GM11168 (cell line): ENCODE results near the gene PCGF3.
"Not testable (repeated sequence)": the region's sequence is repeated elsewhere in the genome, so short reads cannot be mapped to it uniquely, and the experiment has no call there.

Experiments
- in situ Hi-C: fragments of 300-500 bp; cut with MboI; formaldehyde crosslinking; loops from one replicate; pipeline ENCODE4 v1.12.0; 2022; ENCODE audit warnings: low sequenced_read_pairs; ENCODE audit not compliant: unreplicated experiment

Gene PCGF3

DNA sequence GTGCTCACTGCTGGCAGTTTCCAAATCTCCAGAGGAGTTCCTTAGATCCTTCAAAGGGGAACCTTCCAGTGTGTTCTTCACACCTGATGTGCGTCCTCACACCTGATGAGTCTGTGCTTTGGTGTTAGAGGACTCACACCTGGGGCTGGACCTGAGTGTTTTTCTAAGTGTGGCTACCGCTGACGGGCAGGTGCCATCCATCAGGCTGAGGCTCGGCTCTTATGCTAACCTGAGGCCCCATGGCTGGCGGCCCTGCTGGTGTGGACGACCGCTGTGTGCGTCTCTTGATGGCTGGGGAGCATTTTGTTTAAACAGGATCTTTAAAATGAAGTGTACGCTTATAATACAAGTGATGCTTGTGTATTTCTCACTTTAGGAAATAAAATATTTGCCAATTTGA, 28.4 kb downstream of the PCGF3 start:
- in situ Hi-C loops: no loop called here

GRCh38 chr4:734951-735350, 29.3 kb downstream of the PCGF3 start:
- in situ Hi-C loops: no loop called here

- in situ Hi-C loops: no loop called here
Observed at GRCh38 chr4:735583-735982, 30.0 kb downstream of the PCGF3 start.

DNA sequence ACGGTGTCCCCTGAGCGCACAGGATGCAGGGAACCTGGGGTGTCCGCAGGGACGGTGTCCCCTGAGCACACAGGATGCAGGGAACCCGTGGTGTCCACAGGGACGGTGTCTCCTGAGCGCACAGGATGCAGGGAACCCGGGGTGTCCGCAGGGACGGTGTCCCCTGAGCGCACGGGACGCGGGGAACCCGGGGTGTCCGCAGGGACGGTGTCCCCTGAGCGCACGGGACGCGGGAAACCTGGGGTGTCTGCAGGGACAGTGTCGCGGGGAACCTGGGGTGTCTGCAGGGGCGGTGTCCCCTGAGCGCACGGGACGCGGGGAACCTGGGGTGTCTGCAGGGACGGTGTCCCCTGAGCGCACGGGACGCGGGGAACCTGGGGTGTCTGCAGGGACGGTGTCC, 30.9 kb downstream of the PCGF3 start:
- in situ Hi-C loops: not testable (repeated sequence)

DNA sequence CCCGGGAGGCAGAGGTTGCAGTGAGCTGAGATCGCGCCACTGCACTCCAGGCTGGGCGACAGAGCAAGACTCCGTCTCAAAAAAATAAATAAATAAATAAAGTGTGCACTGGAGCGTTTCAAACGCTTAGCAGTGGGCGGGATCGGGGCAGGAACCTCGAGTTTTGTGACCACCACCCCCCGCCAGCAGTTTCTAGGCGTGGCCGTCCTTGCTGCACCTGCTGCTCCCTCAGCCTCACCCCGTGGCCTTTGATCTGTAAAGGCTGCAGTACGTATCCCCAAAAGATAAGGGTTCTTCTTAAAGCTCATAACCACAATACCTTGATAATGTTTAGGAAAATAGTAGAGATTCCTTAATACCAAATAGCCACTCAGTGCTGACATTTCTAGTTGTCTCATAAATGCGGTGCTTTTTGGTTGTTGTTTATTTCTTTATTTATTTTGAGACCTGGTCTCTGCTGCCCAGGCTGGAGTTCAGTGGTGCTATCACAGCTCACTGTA, 33.2 kb downstream of the PCGF3 start:
- in situ Hi-C loops: no loop called here

DNA sequence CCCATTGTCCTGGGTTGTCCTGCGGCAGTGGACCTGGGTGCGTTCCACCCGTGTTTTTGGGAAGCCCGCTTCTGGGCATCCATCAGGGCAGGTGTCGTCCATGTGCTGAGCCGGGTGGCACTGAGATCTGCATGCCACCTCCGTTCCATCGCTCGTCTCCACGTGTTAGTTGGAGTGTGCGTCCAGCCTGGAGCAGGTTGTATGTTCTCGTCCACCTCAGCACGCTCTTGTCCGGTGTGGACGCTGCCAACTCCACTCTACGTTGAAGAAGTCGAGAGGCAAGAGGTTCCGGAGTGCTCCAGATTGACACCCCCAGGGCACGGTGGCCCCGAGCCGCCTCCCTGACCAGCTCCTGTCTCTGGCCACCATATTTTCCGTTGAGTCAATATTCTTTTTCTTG, 33.9 kb downstream of the PCGF3 start:
- in situ Hi-C loops: no loop called here

GRCh38 chr4:740011-740410, 34.4 kb downstream of the PCGF3 start:
- in situ Hi-C loops: no loop called here

DNA sequence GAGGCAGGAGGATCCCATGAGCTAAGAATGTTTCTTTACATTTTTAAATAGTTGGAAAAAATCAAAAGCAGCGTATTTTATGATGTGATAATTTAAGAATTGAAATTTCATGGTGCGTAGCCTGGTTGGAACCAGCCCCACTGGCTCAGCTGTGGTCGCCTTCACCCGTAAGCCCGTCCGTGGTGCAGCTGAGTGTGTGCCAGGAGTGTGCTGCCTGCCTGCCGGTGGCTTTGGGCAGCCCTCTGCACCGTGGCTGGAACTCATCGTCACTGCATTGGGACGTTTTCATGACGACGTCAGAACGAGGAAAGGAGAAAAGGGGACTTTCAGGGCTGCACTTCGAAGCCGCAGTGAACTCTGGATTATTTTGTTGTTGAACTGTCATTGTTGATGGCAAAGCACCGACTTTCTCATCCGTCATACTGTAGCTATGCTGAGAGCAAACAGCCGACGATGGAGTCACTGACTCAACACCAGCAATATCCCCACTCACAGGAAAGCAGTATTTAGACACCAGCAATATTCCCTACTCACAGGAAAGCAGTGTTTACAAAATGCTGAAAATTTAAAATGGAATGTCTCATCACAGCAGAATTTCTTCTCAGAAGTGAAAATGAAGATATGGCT, 35.1 kb downstream of the PCGF3 start:
- in situ Hi-C loops: no loop called here

- in situ Hi-C loops: no loop called here
Observed at GRCh38 chr4:742096-742741, 36.6 kb downstream of the PCGF3 start.

DNA sequence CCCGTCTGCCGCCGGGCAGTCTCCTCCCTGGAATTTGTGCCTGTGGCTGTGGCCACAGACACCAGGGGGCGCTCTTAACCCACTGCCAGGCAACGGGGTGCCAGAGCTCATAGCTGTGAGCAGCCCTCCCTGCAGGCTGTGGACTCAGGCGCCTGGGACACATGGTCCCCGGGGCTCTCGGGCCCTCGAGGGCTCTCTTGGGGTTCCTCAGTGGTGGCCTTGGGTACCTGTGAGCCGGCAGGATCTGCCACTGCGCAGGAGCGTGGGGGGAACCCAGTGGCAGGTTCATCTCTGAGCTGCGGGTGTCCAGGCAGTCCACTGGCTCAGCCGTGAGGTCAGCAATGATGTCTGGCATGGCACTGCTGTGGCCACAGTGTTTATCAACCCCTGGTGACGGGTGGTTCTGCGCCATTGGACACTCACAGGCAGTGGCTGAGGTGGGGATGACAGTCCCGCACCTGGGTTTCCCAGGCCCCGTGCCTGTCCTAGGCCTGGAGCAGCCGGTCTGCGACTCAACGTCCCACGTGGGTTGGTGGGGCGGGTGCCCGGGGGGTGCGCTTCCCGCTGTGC, 37.2 kb downstream of the PCGF3 start:
- in situ Hi-C loops: no loop called here

- in situ Hi-C loops: no loop called here
Observed at GRCh38 chr4:743463-744211, 38.0 kb downstream of the PCGF3 start.

GRCh38 chr4:744212-744841, 38.7 kb downstream of the PCGF3 start:
- in situ Hi-C loops: no loop called here

DNA sequence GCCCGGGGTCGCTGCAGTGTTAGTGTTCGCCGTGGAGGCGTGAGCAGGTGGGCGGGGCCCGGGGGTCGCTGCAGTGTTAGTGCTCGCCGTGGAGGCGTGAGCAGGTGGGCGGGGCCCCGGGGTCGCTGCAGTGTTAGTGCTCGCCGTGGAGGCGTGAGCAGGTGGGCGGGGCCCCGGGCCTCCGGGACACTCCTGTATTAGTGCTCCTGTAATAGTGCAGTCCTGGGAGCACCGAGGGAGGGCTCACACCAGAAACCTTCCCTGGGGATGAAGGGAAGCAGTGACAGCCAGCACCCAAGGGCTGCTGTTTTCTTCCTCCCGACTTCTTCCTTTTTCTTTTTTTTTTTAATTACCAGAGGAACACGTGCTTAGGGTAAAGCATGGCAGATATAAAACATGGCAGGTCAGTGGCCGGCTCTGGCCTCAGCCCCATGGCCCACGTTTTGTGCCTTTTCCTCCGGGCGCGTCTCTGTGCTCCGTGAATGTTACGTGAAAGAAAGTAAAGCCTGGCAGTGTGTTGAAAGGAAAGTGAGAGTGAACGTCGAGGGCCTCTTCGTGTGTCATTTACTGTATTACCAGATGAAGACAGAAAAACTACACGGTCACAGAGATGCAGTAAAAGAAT, 42.0 kb downstream of the PCGF3 start:
- in situ Hi-C loops: no loop called here

DNA sequence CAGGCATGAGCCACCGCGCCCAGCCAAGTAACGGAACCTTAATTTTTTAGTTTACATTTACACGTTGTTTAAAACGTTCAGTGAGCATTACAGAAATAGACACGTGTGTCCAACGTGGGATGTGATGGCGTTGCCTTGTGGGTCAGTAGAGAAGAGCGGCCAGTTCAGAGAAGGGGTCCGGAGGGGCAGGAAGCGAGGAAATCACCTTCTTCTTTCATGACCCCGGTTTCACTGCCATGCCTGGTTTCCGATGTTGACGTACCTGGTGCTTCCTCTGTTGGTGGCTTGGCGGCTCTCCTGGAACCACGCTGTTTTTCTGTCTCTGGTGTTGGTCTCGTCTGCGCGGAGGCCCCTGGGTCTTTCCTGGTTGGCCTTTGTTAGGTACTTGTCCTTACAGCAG, 42.8 kb downstream of the PCGF3 start:
- in situ Hi-C loops: no loop called here

DNA sequence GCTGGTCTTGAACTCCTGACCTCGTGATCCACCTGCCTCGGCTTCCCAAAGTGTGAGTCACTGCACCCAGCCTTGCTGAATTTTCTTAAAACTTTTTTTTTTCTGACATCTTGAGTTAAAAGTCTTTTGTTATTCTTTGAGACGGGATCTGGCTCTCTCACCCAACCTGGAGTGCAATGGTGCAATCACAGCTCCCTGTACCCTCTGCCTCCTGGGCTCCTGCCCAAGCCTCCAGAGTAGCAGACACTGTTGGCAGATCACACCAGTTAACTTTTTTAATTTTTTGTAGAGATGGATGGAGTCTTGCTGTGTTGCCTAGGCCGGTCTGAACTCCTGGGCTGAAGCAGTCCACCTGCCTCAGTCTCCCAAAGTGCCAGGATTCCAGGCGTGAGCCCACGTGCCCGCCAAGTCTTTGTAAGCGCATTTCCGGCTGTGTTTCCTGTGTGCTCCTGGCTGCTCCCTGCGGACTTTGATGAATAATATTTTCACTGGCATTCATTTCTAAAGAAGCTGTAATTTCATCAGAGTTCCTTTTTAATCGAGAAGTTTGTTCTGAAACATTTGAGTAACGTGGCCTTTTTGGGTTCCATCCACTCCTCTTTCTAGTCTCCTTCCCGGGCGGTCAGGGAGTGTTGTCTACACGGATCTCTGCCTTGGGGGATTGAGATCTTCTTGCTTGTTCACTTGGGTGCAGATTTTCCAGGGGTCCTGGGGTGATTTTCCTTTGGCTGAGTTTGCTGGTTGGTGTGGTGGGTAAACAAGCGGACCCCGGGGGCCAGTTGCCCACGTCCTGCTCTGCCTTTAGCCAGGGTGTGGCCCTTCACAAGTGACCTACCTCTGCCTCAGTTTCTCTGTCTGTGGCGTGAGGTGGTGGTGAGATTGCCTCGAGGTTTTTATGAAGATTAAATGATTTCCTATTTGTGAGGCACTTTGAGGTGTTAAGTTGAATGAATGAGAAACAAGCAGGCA, 44.4 kb downstream of the PCGF3 start:
- in situ Hi-C loops: no loop called here

- in situ Hi-C loops: no loop called here
Observed at GRCh38 chr4:751676-752075, 46.0 kb downstream of the PCGF3 start.

GRCh38 chr4:752196-752861, 46.7 kb downstream of the PCGF3 start:
- in situ Hi-C loops: no loop called here

GRCh38 chr4:753186-753585, 47.6 kb downstream of the PCGF3 start:
- in situ Hi-C loops: not testable (repeated sequence)
